BJ (cell line): ENCODE measurements around the gene ARIH1. TPM values are rescaled to one million over a fixed set of nuclear protein-coding genes. Genes with fewer than 3 reads are reported as not detected.

Experiments
- CTCF ChIA-PET: fragments of 350-600 bp; formaldehyde crosslinking; extraction: SDS; loops from one replicate; lab custom pipeline; 2021; ENCODE audit warnings: antibody characterized with exemption, inconsistent platforms; lab: Yijun Ruan, JAX
- POLR2A ChIA-PET: fragments of 300-600 bp; sonication (Branson Sonifier 250); formaldehyde crosslinking; extraction: SDS; loops from one replicate; lab custom pipeline; 2021; ENCODE audit warnings: antibody characterized with exemption; lab: Charles Lee
- DNase-seq: peaks from one replicate; pipeline ENCODE4 v3.0.0-alpha.2; 2011; ENCODE audit warnings: low read depth
- H3K27me3 ChIP-seq: 2 replicates; pipeline ENCODE4 v1.6.0; 2011; ENCODE audit warnings: low read length; ENCODE audit not compliant: control insufficient read depth, insufficient read depth
- H3K36me3 ChIP-seq: 2 replicates; pipeline ENCODE4 v1.5.1; 2011; ENCODE audit warnings: low read length; ENCODE audit not compliant: control insufficient read depth, insufficient read depth
- H3K4me3 ChIP-seq: 2 replicates; pipeline ENCODE4 v1.5.1; 2011; ENCODE audit warnings: low read depth, mild to moderate bottlenecking, control low read depth, low read length
- polyA plus RNA-seq: library from polyadenylated mRNA; depleted of rRNA; stranded (reverse); fragments of >200 nt; gene quantifications from 2 replicates; pipeline ENCODE4 v1.2.3, GENCODE V29; 2011
- TF ChIP-seq, protein P1 (sequence below): IDR thresholded peaks from 2 replicates; pipeline ENCODE4 v1.5.1; 2011; ENCODE audit warnings: low read depth, mild to moderate bottlenecking, control low read depth, inconsistent platforms, low read length, moderate library complexity; ENCODE audit not compliant: insufficient read depth

Gene ARIH1
- polyA plus RNA-seq, 1 experiment, result 46.0 TPM

DNA sequence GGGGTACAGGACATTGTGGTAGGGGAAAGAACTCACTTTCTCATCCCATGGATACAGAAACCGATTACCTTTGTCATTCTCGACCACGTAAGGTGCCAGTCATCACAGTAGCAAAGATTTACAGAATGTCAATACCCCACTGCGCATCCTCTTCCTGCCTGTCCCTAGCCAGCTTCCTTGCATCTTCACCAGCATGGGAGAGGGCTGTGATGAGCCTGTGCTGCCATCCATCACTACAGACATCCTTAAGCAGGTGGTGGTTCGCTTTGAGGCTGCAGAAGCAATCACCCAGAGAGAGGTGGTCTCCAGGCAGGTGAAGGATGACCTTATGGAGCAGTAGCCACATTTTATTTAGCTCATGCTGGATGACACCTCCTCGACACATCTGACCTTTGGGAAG lies 23.3 kb upstream of the ARIH1 start:
- TF ChIP-seq, protein P1, sequence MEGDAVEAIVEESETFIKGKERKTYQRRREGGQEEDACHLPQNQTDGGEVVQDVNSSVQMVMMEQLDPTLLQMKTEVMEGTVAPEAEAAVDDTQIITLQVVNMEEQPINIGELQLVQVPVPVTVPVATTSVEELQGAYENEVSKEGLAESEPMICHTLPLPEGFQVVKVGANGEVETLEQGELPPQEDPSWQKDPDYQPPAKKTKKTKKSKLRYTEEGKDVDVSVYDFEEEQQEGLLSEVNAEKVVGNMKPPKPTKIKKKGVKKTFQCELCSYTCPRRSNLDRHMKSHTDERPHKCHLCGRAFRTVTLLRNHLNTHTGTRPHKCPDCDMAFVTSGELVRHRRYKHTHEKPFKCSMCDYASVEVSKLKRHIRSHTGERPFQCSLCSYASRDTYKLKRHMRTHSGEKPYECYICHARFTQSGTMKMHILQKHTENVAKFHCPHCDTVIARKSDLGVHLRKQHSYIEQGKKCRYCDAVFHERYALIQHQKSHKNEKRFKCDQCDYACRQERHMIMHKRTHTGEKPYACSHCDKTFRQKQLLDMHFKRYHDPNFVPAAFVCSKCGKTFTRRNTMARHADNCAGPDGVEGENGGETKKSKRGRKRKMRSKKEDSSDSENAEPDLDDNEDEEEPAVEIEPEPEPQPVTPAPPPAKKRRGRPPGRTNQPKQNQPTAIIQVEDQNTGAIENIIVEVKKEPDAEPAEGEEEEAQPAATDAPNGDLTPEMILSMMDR, result no peak
- Histone ChIP-seq H3K36me3 (no peaks in the 10 kb centered on the region), H3K27me3 (no peaks in the 10 kb centered on the region), H3K4me3 (no peak overlapping the region)
- no peak for DNase-seq
- ChIA-PET CTCF (interaction anchor here (1.2 kb wide), 1 partner anchor 20 kb away, joined by 3 read pairs; no protein-coding TSS in a partner anchor), POLR2A (no interaction called here)

DNA sequence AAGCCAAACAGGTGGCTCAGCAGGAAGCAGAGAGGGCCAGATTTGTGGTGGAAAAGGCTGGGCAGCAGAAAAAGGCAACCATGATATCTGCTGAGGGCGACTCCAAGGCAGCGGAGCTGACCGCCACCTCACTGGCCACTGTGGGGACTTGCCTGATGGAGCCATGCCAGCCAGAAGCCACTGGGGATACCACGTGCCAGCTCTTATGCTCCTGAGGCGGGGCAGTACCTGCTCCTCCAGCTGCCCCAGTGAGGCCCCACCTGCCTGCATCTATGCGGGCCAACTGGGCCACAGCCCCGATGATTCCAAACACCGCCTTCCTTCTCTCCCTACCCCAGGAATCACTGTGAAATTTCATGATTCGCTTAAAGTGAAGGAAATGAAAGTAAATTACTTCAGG lies 22.9 kb upstream of the ARIH1 start:
- DNase-seq, result no peak
- Histone ChIP-seq H3K36me3 (no peaks in the 10 kb centered on the region), H3K27me3 (no peaks in the 10 kb centered on the region), H3K4me3 (no peak overlapping the region)
- CTCF ChIA-PET, result interaction anchor here (1.2 kb wide), 1 partner anchor 20 kb away, joined by 3 read pairs; no protein-coding TSS in a partner anchor
- POLR2A ChIA-PET, result no interaction called here
- TF ChIP-seq, protein P1, result no peak

- ChIA-PET CTCF (no interaction called here), POLR2A (no interaction called here)
- Histone ChIP-seq H3K4me3 (no peak overlapping the region), H3K36me3 (no peaks in the 10 kb centered on the region), H3K27me3 (no peaks in the 10 kb centered on the region)
- no peak for DNase-seq
- TF ChIP-seq, protein P1, result no peak
Measured at GRCh38 chr15:72456684-72457083, 17.4 kb upstream of the ARIH1 start.

DNA sequence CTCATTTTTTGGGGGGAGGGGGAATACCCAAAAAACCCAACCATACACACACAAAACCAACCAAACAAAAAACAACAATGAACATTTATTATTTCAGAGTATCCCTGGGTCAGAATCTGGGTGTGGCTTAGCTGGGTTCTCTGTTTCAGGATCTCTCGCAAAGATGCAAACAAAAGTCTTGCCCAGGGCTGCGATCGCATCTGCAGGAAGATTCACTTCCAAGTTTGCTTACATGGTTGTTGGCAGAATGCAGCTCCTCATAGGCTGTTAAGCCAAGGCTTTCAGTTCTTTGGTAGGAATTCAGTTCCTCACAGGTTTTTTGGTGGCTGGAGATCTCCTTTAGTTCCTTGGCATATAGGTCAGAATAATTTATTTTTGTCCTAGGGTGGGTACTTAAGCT lies 13.7 kb upstream of the ARIH1 start:
- ChIA-PET POLR2A (no interaction called here), CTCF (interaction anchor here (0.9 to 1.1 kb wide), 4 partner anchors 12 to 140 kb away, joined by 3 to 4 read pairs (median 3); no protein-coding TSS in a partner anchor)
- Histone ChIP-seq H3K27me3 (no peaks in the 10 kb centered on the region), H3K4me3 (no peak overlapping the region), H3K36me3 (no peaks in the 10 kb centered on the region)
- TF ChIP-seq, protein P1, result no peak
- no peak for DNase-seq

DNA sequence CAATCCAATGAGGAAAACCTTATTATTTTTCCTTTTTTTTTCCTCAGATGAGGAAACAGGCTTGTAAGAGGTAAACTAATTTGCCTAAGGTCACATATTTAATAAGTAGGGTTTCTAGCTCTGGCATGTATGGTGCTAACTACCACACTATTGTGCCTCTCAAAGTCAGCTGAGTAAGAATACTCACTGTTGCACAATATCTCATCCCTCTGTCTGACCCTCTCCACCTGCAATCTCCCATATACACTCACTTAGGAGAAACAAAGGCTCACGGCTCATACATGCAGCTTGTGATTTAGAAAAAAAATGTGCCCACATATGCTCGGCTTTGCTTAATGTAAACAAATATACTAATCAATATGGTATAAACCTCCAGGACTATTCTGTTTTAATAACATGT lies 10.4 kb upstream of the ARIH1 start:
- DNase-seq, result no peak
- ChIA-PET POLR2A (no interaction called here), CTCF (no interaction called here)
- H3K36me3 ChIP-seq, result no peaks in the 10 kb centered on the region
- TF ChIP-seq, protein P1, result no peak
- H3K4me3 ChIP-seq, result no peak overlapping the region
- no peaks in the 10 kb centered on the region for H3K27me3 ChIP-seq
